H1 (cell line): ENCODE data around the gene CGB2. TPM values are rescaled to one million over a fixed set of nuclear protein-coding genes. Genes with fewer than 3 reads are reported as not detected.

Experiments
- BACH1 ChIP-seq: IDR thresholded peaks from 2 replicates; pipeline ENCODE4 v1.6.1; 2012; ENCODE audit warnings: low read length, improper control_type of control experiment
- CBX5 ChIP-seq: fragments of 300-800, 300-1000 bp; sonication (generic); IDR thresholded peaks from 2 replicates; pipeline ENCODE4 v1.7.1; 2016; ENCODE audit warnings: antibody characterized with exemption, low read length, low read depth
- CEBPB ChIP-seq: IDR thresholded peaks from 2 replicates; pipeline ENCODE4 v1.6.1; 2012; ENCODE audit warnings: low read depth, low read length
- CHD7 ChIP-seq: fragments of 300-600 bp; sonication (generic); IDR thresholded peaks from 2 replicates; pipeline ENCODE4 v1.7.1; 2012; ENCODE audit warnings: low read length, moderate library complexity, mild to moderate bottlenecking, inconsistent platforms; ENCODE audit not compliant: insufficient replicate concordance
- EZH2 ChIP-seq: fragments of 200-600 bp; sonication (generic); IDR thresholded peaks from 2 replicates; pipeline ENCODE4 v1.7.1; 2012; ENCODE audit warnings: low read depth, mild to moderate bottlenecking, moderate library complexity, low read length, inconsistent platforms; ENCODE audit not compliant: severe bottlenecking
- MAFK ChIP-seq: IDR thresholded peaks from 2 replicates; pipeline ENCODE4 v1.6.1; 2012; ENCODE audit warnings: low read depth, mild to moderate bottlenecking, improper control_type of control experiment, low read length
- PHF8 ChIP-seq: fragments of 200-600 bp; sonication (generic); conservative IDR thresholded peaks from 2 replicates; pipeline ENCODE4 v1.7.1; 2012; ENCODE audit warnings: low read depth, mild to moderate bottlenecking, inconsistent platforms, low read length, moderate library complexity
- POU5F1 ChIP-seq: IDR thresholded peaks from 2 replicates; pipeline ENCODE4 v1.6.1; 2011; ENCODE audit warnings: low read depth, mild to moderate bottlenecking, low read length, moderate library complexity
- RFX5 ChIP-seq: IDR thresholded peaks from 2 replicates; pipeline ENCODE4 v1.6.1; 2011; ENCODE audit warnings: low read depth, low read length, improper control_type of control experiment, borderline replicate concordance
- TEAD4 ChIP-seq: IDR thresholded peaks from 2 replicates; pipeline ENCODE4 v1.6.1; 2012; ENCODE audit warnings: low read depth, low read length, inconsistent platforms, mixed read lengths
- polyA plus RNA-seq, 7 experiments: library from polyadenylated mRNA; depleted of rRNA in 3 of 7; stranded (reverse) in 5 of 7; unstranded in 2 of 7; fragments of >200 nt in 5 of 7; fragments of 200-250 nt in 2 of 7; gene quantifications; 1 replicate in 5 of 7; 2 replicates in 1 of 7; 4 replicates in 1 of 7; pipeline versions ENCODE4 v1.2.1 to v1.2.3, GENCODE V29; 2011 to 2013; ENCODE audit warnings: missing spikeins in 2 of 7, mixed read lengths in 2 of 7
- total RNA-seq: library from RNA; stranded (reverse); fragmentation: NEBNext Ultra II Directional; extraction: Animal tissue kit (Norgen Biotek cat#: 25700); gene quantifications from 2 replicates; pipeline ENCODE4 v1.2.1, GENCODE V29; 2021
- TF ChIP-seq, protein P1 (sequence below): IDR thresholded peaks from 2 replicates; pipeline ENCODE4 v1.6.1; 2012; ENCODE audit warnings: low read length, inconsistent platforms

Gene CGB2
- total and polyA plus RNA-seq, 2 of the 8 experiments (the other 6 are each of a cell fraction or from before 2014, with no cell fraction given) = 0.71 to 3.2 TPM

DNA sequence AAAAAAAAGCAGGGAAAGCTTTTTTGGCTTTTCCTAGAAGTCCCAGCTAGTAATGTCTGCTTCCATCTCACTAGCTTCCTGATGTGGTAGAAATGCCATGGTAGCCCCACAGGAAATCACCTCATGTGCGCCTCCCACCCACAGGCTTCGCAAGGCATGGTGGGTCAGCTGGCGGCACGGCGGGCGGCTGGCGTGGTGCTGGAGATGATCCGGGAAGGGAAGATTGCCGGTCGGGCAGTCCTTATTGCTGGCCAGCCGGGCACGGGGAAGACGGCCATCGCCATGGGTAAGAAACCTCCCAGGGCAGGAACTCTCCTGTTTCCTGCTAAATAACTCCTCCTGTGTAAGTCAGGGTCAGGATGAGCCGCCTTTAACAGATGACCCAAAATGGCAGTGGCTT is 27.6 kb upstream of the CGB2 start (continued):
- TF ChIP-seq CHD7 = no peak
- no peak for TF ChIP-seq BACH1
- TF ChIP-seq TEAD4 = no peak
- no peak for TF ChIP-seq PHF8
- no peak for TF ChIP-seq RFX5
- TF ChIP-seq MAFK = no peak
- TF ChIP-seq, protein P1, sequence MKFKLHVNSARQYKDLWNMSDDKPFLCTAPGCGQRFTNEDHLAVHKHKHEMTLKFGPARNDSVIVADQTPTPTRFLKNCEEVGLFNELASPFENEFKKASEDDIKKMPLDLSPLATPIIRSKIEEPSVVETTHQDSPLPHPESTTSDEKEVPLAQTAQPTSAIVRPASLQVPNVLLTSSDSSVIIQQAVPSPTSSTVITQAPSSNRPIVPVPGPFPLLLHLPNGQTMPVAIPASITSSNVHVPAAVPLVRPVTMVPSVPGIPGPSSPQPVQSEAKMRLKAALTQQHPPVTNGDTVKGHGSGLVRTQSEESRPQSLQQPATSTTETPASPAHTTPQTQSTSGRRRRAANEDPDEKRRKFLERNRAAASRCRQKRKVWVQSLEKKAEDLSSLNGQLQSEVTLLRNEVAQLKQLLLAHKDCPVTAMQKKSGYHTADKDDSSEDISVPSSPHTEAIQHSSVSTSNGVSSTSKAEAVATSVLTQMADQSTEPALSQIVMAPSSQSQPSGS = no peak
- TF ChIP-seq CEBPB = no peak
- TF ChIP-seq POU5F1 = no peak
- TF ChIP-seq CBX5 = no peak
- TF ChIP-seq EZH2 = no peak
